GM12878 (cell line): ENCODE data around the gene LAMA5.

Experiments used
- IKZF1 ChIP-seq: fragments of 450-650 bp; conservative IDR thresholded peaks from 2 replicates; pipeline ENCODE4 v1.6.1; 2017; ENCODE audit warnings: antibody characterized with exemption, mild to moderate bottlenecking
- NFYA ChIP-seq: IDR thresholded peaks from 2 replicates; pipeline ENCODE4 v1.6.1; 2011; ENCODE audit warnings: low read depth, mild to moderate bottlenecking, low read length, improper control_type of control experiment, borderline replicate concordance
- POLR2AphosphoS5 ChIP-seq: IDR thresholded peaks from 2 replicates; pipeline ENCODE4 v1.6.1; 2011; ENCODE audit warnings: mild to moderate bottlenecking, low read length, inconsistent platforms
- TF ChIP-seq, protein P1 (sequence below): IDR thresholded peaks from 2 replicates; pipeline ENCODE4 v1.6.1; 2011; ENCODE audit warnings: low read depth, mild to moderate bottlenecking, low read length, moderate library complexity, borderline replicate concordance; ENCODE audit errors: extremely low read depth

DNA sequence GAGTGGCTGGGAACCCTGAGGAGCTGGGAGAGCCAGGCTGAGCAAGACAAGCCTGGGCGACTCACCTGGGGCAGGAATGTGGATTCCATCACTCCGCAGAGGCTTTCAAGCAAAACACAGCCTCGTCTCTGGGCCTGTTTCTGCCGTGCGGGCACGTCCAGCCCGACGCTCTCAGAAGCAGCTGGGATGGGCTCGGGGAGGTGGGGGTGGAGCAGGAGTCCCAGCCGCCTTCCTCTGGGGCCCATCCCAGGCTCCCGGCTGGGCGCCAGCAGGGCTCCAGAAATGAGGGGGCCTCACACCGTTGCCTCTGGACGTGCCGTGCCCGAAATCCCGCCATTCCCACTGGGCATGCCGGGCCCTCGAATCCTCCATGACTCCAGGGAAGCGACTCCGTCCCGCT lies 11.1 kb upstream of the LAMA5 start:
- no peak for TF ChIP-seq NFYA
- no peak for TF ChIP-seq POLR2AphosphoS5
- no peak for TF ChIP-seq IKZF1
- TF ChIP-seq, protein P1, sequence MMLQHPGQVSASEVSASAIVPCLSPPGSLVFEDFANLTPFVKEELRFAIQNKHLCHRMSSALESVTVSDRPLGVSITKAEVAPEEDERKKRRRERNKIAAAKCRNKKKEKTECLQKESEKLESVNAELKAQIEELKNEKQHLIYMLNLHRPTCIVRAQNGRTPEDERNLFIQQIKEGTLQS = no peak
